HepG2 (cell line): ENCODE results near the gene DDAH2. TPM values are rescaled to one million over a fixed set of nuclear protein-coding genes. Genes with fewer than 3 reads are reported as not detected.

Experiments
- ATF5 ChIP-seq: sonication (generic); formaldehyde crosslinking; IDR thresholded peaks from 2 replicates; pipeline ENCODE4 v1.4.0; 2020; ENCODE audit warnings: mild to moderate bottlenecking, low read depth, missing genetic modification reagents
- CHD2 ChIP-seq: IDR thresholded peaks from 2 replicates; pipeline ENCODE4 v1.6.1; 2011; ENCODE audit warnings: low read depth, low read length, improper control_type of control experiment
- DMAP1 ChIP-seq: IDR thresholded peaks from 2 replicates; pipeline ENCODE4 v1.6.1; 2016
- DNMT3B ChIP-seq: conservative IDR thresholded peaks from 2 replicates; pipeline ENCODE4 v1.6.1; 2016; ENCODE audit warnings: missing biosample characterization, control low read depth
- EP300 ChIP-seq, 3 experiments: sonication (generic) in 1 of 3; formaldehyde crosslinking in 1 of 3; IDR thresholded peaks; 2 replicates each; pipeline versions ENCODE4 v1.5.1 to v1.6.1; 2011 to 2020; ENCODE audit warnings: low read depth in 2 of 3, low read length in 2 of 3, borderline replicate concordance in 1 of 3, improper control_type of control experiment in 1 of 3, mild to moderate bottlenecking in 1 of 3, missing genetic modification reagents in 1 of 3, moderate library complexity in 1 of 3
- ETS1 ChIP-seq: sonication (generic); formaldehyde crosslinking; IDR thresholded peaks from 2 replicates; pipeline ENCODE4 v1.4.0; 2020; ENCODE audit warnings: missing genetic modification reagents
- GMEB1 ChIP-seq: sonication (generic); formaldehyde crosslinking; IDR thresholded peaks from 2 replicates; pipeline ENCODE4 v1.5.1; 2020; ENCODE audit warnings: missing genetic modification reagents, mild to moderate bottlenecking, borderline replicate concordance
- HNRNPH1 ChIP-seq: fragments of 200-400 bp; formaldehyde crosslinking; optimal IDR thresholded peaks from 2 replicates; pipeline ENCODE3; 2017; ENCODE audit warnings: mild to moderate bottlenecking, low read depth, low read length
- NCOA2 ChIP-seq: sonication (generic); formaldehyde crosslinking; IDR thresholded peaks from 2 replicates; pipeline ENCODE4 v1.8.0; 2022; ENCODE audit warnings: inconsistent platforms
- NFKBIZ ChIP-seq: IDR thresholded peaks from 2 replicates; pipeline ENCODE4 v1.6.1; 2018; ENCODE audit warnings: missing genetic modification reagents, missing compliant biosample characterization
- SNRNP70 ChIP-seq: fragments of 200-400 bp; formaldehyde crosslinking; IDR thresholded peaks from 2 replicates; pipeline ENCODE4 v1.6.1; 2017; ENCODE audit warnings: mild to moderate bottlenecking, low read depth, low read length, moderate library complexity
- TAF1 ChIP-seq: sonication (generic); formaldehyde crosslinking; IDR thresholded peaks from 2 replicates; pipeline ENCODE4 v1.4.0; 2020; ENCODE audit warnings: missing genetic modification reagents
- U2AF1 ChIP-seq: fragments of 200-400 bp; formaldehyde crosslinking; optimal IDR thresholded peaks from 2 replicates; pipeline ENCODE3; 2017; ENCODE audit warnings: mild to moderate bottlenecking, low read depth, low read length
- XBP1 ChIP-seq: sonication (generic); formaldehyde crosslinking; IDR thresholded peaks from 2 replicates; pipeline ENCODE4 v1.5.0; 2020; ENCODE audit warnings: missing genetic modification reagents
- ZBTB26 ChIP-seq: IDR thresholded peaks from 2 replicates; pipeline ENCODE4 v1.6.1; 2016; ENCODE audit warnings: missing compliant biosample characterization, missing genetic modification reagents, borderline replicate concordance
- ZBTB34 ChIP-seq: sonication (generic); formaldehyde crosslinking; IDR thresholded peaks from 2 replicates; pipeline ENCODE4 v1.8.0; 2022; ENCODE audit warnings: mild to moderate bottlenecking, missing genetic modification reagents
- ZFAT ChIP-seq: sonication (generic); formaldehyde crosslinking; conservative IDR thresholded peaks from 2 replicates; pipeline ENCODE4 v1.8.1; 2023; ENCODE audit warnings: missing genetic modification reagents, inconsistent platforms
- ZKSCAN5 ChIP-seq: sonication (generic); formaldehyde crosslinking; IDR thresholded peaks from 2 replicates; pipeline ENCODE4 v1.5.1; 2020; ENCODE audit warnings: mild to moderate bottlenecking, missing genetic modification reagents
- ZNF12 ChIP-seq: sonication (generic); formaldehyde crosslinking; IDR thresholded peaks from 2 replicates; pipeline ENCODE4 v1.5.0; 2020; ENCODE audit warnings: missing genetic modification reagents
- ZNF264 ChIP-seq: sonication (generic); formaldehyde crosslinking; IDR thresholded peaks from 2 replicates; pipeline ENCODE4 v1.4.0; 2020; ENCODE audit warnings: missing genetic modification reagents
- ZNF337 ChIP-seq: sonication (generic); formaldehyde crosslinking; IDR thresholded peaks from 2 replicates; pipeline ENCODE4 v1.5.1; 2020; ENCODE audit warnings: missing genetic modification reagents, low read depth, mild to moderate bottlenecking, borderline replicate concordance
- ZNF652 ChIP-seq: IDR thresholded peaks from 2 replicates; pipeline ENCODE4 v1.6.1; 2016; ENCODE audit warnings: low read depth, borderline replicate concordance
- polyA plus RNA-seq, 8 experiments: library from polyadenylated mRNA; depleted of rRNA in 3 of 8; stranded (reverse) in 7 of 8; unstranded in 1 of 8; fragments of >200 nt; fragmentation: Illumina TruSeq in 4 of 8; extraction: Trizol in 4 of 8; gene quantifications; 2 replicates each; pipeline versions ENCODE4 v1.2.1 to v1.2.3, GENCODE V29; 2011 to 2016; ENCODE audit warnings: low read depth in 4 of 8, missing spikeins in 1 of 8, mixed read lengths in 1 of 8; ENCODE audit not compliant: insufficient read depth in 1 of 8
- total RNA-seq, 5 experiments: library from RNA; depleted of rRNA; stranded (reverse); fragments of >200 nt; fragmentation: Illumina TruSeq; extraction: Trizol; gene quantifications; 2 replicates each; pipeline ENCODE4 v1.2.3, GENCODE V29; 2016; ENCODE audit warnings: low read depth in 1 of 5

Gene DDAH2
- total and polyA plus RNA-seq, 2 of the 13 experiments (the other 11 are each of a cell fraction or from before 2014, with no cell fraction given): 16.4 to 21.1 TPM

- TF ChIP-seq GMEB1 (CRISPR knock-in tag) (no peak), ZNF652 (CRISPR knock-in tag) (peak; percentile 37; the same call in 1 of the 2 replicates), ATF5 (CRISPR knock-in tag) (0 out of 2 replicates have a peak, but pooled peaks have one; percentile 54), DMAP1 (CRISPR knock-in tag) (peak; percentile 19; the same call in 1 of the 2 replicates), HNRNPH1 (no peak), CHD2 (no peak), ZNF337 (CRISPR knock-in tag) (no peak), ZNF264 (CRISPR knock-in tag) (peak; percentile 28; the same call in 1 of the 2 replicates), U2AF1 (no peak), TAF1 (CRISPR knock-in tag) (no peak), NFKBIZ (peak; percentile 61; the same call in 1 of the 2 replicates), ZBTB26 (CRISPR knock-in tag) (no peak), ZBTB34 (CRISPR knock-in tag) (peak; percentile 78; the same call in 1 of the 2 replicates), ZFAT (no peak), EP300 (IDR thresholded peaks at IDR 0.05; ENCODE audit: low read depth in 2 of 2, low read length in 2 of 2) (peak in 1 of 2 experiments; percentile 90; a peak in 2 of 4 replicates), EP300 (CRISPR knock-in tag; IDR thresholded peaks at IDR 0.05; ENCODE audit: borderline replicate concordance) (peak; percentile 82; the same call in 1 of the 2 replicates), XBP1 (CRISPR knock-in tag) (no peak), ZNF12 (CRISPR knock-in tag) (peak; percentile 64; the same call in 1 of the 2 replicates), NCOA2 (peak; percentile 89), DNMT3B (no peak; the same call in 1 of the 2 replicates), ZKSCAN5 (no peak), ETS1 (no peak), SNRNP70 (no peak)
Measured at GRCh38 chr6:31737991-31738979, 9.2 kb upstream of the DDAH2 start (continued).
